ENCODE measurements around the gene ZC3H18.

The ZC3H18 gene

GRCh38 chr16:88552166-88552565 is 18.0 kb upstream of the ZC3H18 start:
- no peak for DNase-seq

GRCh38 chr16:88552815-88553214 is 17.4 kb upstream of the ZC3H18 start:
- DNase-seq, result no peak

- no peak for DNase-seq
Measured at GRCh38 chr16:88553739-88554138, 16.5 kb upstream of the ZC3H18 start.

- no peak for DNase-seq
Measured at GRCh38 chr16:88554711-88555264, 15.4 kb upstream of the ZC3H18 start.

GRCh38 chr16:88556294-88556988 is 13.8 kb upstream of the ZC3H18 start:
- no peak for DNase-seq

- DNase-seq, result peak; percentile 72
Measured at GRCh38 chr16:88558457-88559442, 11.5 kb upstream of the ZC3H18 start.

- no peak for DNase-seq
Measured at GRCh38 chr16:88560714-88561484, 9.3 kb upstream of the ZC3H18 start.

- DNase-seq, result peak; percentile 84
Measured at GRCh38 chr16:88561485-88562359, 8.5 kb upstream of the ZC3H18 start.

GRCh38 chr16:88566158-88566557 is 4.0 kb upstream of the ZC3H18 start:
- no peak for DNase-seq

GRCh38 chr16:88568710-88569613 is 1.2 kb upstream of the ZC3H18 start:
- no peak for DNase-seq

GRCh38 chr16:88569614-88569984 is 604 bp upstream of the ZC3H18 start:
- DNase-seq, result no peak

- DNase-seq, result no peak
Measured at GRCh38 chr16:88570691-88571092, 489 bp downstream of the ZC3H18 start.

GRCh38 chr16:88575251-88575650 is 5.0 kb downstream of the ZC3H18 start:
- DNase-seq, result no peak

GRCh38 chr16:88576307-88576706 is 6.1 kb downstream of the ZC3H18 start:
- no peak for DNase-seq

GRCh38 chr16:88577166-88577565 is 7.0 kb downstream of the ZC3H18 start:
- no peak for DNase-seq

- no peak for DNase-seq
Measured at GRCh38 chr16:88578446-88579313, 8.5 kb downstream of the ZC3H18 start.

- no peak for DNase-seq
Measured at GRCh38 chr16:88580371-88580770, 10.2 kb downstream of the ZC3H18 start.

- DNase-seq, result no peak
Measured at GRCh38 chr16:88581033-88581432, 10.8 kb downstream of the ZC3H18 start.

GRCh38 chr16:88582912-88583575 is 12.8 kb downstream of the ZC3H18 start:
- no peak for DNase-seq
